ENCODE measurements around the gene SMARCB1. TPM values are rescaled to one million over a fixed set of nuclear protein-coding genes. Genes with fewer than 3 reads are reported as not detected.

SMARCB1 gene
- total RNA-seq, 3 donors from 2014 or later: 105 to 128 (median 109) TPM

DNA sequence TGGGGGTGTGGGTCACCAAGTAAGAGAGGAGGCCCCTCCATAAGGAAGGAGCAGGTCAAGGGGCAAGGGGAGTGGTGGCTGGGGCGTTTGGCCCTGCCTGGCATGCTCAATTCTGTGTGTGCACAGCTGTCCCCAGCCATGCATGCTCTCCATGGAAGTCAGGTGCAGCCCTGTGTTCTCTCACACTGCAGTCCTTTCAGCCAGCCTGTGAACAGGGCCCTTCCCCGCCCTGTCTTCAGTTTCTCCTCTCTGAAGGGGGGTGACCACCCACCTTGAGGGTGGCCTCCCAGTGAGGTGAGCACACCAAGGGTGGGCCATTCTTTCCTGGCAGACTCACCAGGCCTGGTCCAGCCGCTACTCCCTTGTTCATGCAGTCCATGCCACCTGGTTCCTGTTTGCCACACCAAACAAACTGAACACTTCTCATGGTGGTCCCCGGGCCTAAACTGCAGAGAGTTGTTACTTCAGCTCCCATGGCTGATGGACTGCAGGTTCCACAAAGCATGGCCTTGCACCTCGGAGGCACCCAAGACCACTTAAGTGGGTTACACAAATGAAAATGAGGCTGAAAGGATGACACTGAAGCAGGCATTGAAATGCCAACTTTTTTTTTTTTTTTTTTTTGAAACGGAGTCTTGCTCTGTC, 17.3 kb upstream of the SMARCB1 start:
- DNase-seq (no peak), ATAC-seq (no peak)
- H3K4me3 Mint-ChIP-seq: peak overlapping the region; percentile 54
- H3K36me3 Mint-ChIP-seq (ENCODE audit: insufficient read depth): no peaks in the 10 kb centered on the region
- peaks cover 39% of the 10 kb centered on the region for H3K4me1 Mint-ChIP-seq (ENCODE audit: low read depth)
- no peaks in the 10 kb centered on the region for H3K27me3 Mint-ChIP-seq (ENCODE audit: low read depth)
- H3K9me3 Mint-ChIP-seq: no peaks in the 10 kb centered on the region

DNA sequence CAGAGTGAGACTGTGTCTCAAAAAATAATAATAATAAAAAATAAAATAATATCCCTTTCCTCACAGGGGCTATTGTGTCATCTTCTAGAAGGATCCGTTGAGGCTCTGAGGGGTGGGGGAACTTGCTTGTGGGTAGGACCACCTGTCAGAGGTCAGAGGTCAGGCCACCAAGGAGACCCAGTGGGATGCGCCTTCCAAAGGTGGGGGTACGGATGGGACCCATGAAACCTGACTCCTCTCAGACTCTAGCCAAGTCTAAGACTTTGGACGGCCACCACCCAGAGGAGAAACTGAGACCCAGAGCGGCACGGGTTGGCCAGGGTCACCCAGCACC, 14.5 kb upstream of the SMARCB1 start:
- ATAC-seq: no peak
- no peaks in the 10 kb centered on the region for H3K36me3 Mint-ChIP-seq (ENCODE audit: insufficient read depth)
- H3K9me3 Mint-ChIP-seq: no peaks in the 10 kb centered on the region
- no peaks in the 10 kb centered on the region for H3K27me3 Mint-ChIP-seq (ENCODE audit: low read depth)
- peaks cover 18% of the 10 kb centered on the region for H3K4me1 Mint-ChIP-seq (ENCODE audit: low read depth)
- H3K4me3 Mint-ChIP-seq: peak overlapping the region; percentile 66
- no peak for DNase-seq

- no peaks in the 10 kb centered on the region for H3K9me3 Mint-ChIP-seq
- peak within 1 kb of the TSS; percentile 66 for H3K4me3 Mint-ChIP-seq
- H3K36me3 Mint-ChIP-seq (ENCODE audit: insufficient read depth): no peaks in the 10 kb centered on the region
- peak; percentile 47 for DNase-seq
- no peaks in the 10 kb centered on the region for H3K27me3 Mint-ChIP-seq (ENCODE audit: low read depth)
- peak; percentile 69 to 70 for ATAC-seq
- peaks cover 18% of the 10 kb centered on the region for H3K4me1 Mint-ChIP-seq (ENCODE audit: low read depth)
Observed at GRCh38 chr22:23772649-23773473, 13.9 kb upstream of the SMARCB1 start, which contains the start of gene MMP11. Gene MMP11, plus strand, starts transcription at chr22:23772849. Its CDS starts 22 bp downstream, at chr22:23772871.

DNA sequence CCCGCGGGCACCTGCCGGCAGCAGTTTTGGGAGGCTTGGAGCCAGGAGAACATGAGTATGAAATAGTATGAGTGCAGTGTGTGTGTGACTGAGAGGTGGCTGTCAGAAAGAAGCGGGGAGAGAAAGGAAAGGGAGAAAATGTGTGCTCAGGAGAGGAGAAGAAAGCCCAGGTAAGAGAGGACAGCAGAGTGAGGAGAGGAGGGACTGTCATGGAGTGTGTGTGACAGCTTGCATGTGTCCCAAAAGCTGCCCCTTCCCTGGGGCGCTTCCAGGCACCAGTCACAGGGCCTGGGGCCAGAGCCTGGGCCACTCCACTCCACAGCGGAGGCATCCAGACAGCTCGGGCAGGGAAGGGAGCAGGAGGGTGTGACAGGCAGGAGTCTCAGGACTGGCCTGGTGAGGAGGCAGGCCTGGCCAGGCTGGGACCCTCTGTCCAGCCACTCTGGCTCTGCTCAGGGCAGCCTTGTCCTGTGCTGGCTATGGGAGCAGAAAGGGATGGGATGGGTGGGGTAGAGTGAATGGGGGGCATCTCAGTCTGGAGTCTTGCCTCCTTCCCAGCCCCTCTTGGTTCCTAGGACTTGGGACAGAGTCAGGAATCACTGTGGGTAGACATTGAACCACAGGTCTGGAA, 13.2 kb upstream of the SMARCB1 start:
- no peak for DNase-seq
- peak overlapping the region; percentile 66 for H3K4me3 Mint-ChIP-seq
- no peaks in the 10 kb centered on the region for H3K27me3 Mint-ChIP-seq (ENCODE audit: low read depth)
- no peaks in the 10 kb centered on the region for H3K36me3 Mint-ChIP-seq (ENCODE audit: insufficient read depth)
- no peaks in the 10 kb centered on the region for H3K9me3 Mint-ChIP-seq
- peaks cover 18% of the 10 kb centered on the region for H3K4me1 Mint-ChIP-seq (ENCODE audit: low read depth)
- no peak for ATAC-seq

DNA sequence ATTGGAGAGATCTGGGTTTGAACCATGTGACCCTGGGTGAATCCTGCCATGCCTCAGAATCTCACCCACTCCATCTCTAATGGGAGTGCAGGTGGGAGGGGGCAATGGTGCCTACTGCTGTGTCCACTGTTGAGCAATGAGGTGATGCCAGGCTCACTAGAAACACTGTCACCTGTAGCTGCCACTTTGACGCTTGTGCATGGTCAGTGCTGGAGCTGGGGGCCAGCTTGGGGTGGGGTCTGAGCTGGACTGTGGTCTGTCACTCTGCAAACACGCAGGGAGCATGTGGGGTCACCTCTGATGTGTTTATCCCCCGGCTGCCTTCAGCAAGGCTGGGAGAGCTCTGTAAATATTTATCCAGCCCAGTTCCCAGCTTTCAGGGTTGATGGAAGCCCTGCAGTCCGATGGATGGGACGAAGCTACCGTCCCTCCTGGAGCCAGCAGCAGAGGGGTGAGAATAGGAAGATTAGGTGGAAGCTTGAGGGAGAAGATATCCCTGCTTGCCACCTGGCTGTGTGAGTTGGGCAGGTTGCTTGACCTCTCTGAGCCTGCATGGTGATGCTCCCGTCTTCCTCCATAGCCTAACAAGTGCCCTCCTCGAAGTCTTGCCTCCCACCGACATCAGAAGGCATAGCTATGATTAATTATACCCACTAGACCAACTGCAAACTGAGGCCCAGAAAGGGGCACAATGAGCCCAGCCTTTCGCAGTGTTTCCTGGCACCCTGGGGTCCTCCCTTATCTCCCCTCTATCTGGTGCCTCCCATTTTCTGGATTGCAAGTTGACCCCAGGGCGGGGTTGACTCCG, 12.4 kb upstream of the SMARCB1 start:
- H3K4me3 Mint-ChIP-seq: no peak overlapping the region
- no peaks in the 10 kb centered on the region for H3K9me3 Mint-ChIP-seq
- DNase-seq: no peak
- H3K36me3 Mint-ChIP-seq (ENCODE audit: insufficient read depth): no peaks in the 10 kb centered on the region
- peaks cover 18% of the 10 kb centered on the region for H3K4me1 Mint-ChIP-seq (ENCODE audit: low read depth)
- ATAC-seq: no peak
- no peaks in the 10 kb centered on the region for H3K27me3 Mint-ChIP-seq (ENCODE audit: low read depth)

GRCh38 chr22:23774922-23775436, 11.8 kb upstream of the SMARCB1 start:
- no peak for ATAC-seq
- no peak for DNase-seq
- no peaks in the 10 kb centered on the region for H3K9me3 Mint-ChIP-seq
- H3K36me3 Mint-ChIP-seq (ENCODE audit: insufficient read depth): no peaks in the 10 kb centered on the region
- H3K4me3 Mint-ChIP-seq: no peak overlapping the region
- peaks cover 15% of the 10 kb centered on the region for H3K4me1 Mint-ChIP-seq (ENCODE audit: low read depth)
- H3K27me3 Mint-ChIP-seq (ENCODE audit: low read depth): no peaks in the 10 kb centered on the region

GRCh38 chr22:23775779-23776375, 10.9 kb upstream of the SMARCB1 start:
- Mint-ChIP-seq H3K4me3 (no peak overlapping the region), H3K36me3 (ENCODE audit: insufficient read depth) (no peaks in the 10 kb centered on the region), H3K9me3 (no peaks in the 10 kb centered on the region), H3K4me1 (ENCODE audit: low read depth) (peaks cover 15% of the 10 kb centered on the region), H3K27me3 (ENCODE audit: low read depth) (no peaks in the 10 kb centered on the region)
- ATAC-seq (no peak), DNase-seq (no peak)

- DNase-seq (no peak), ATAC-seq (no peak)
- Mint-ChIP-seq H3K9me3 (no peaks in the 10 kb centered on the region), H3K4me3 (no peak overlapping the region), H3K27me3 (ENCODE audit: low read depth) (no peaks in the 10 kb centered on the region), H3K4me1 (ENCODE audit: low read depth) (peaks cover 5% of the 10 kb centered on the region), H3K36me3 (ENCODE audit: insufficient read depth) (no peaks in the 10 kb centered on the region)
Observed at GRCh38 chr22:23777776-23778576, 8.8 kb upstream of the SMARCB1 start.

- DNase-seq (no peak), ATAC-seq (no peak)
- no peaks in the 10 kb centered on the region for H3K27me3 Mint-ChIP-seq (ENCODE audit: low read depth)
- H3K9me3 Mint-ChIP-seq: no peaks in the 10 kb centered on the region
- H3K4me3 Mint-ChIP-seq: no peak overlapping the region
- H3K36me3 Mint-ChIP-seq (ENCODE audit: insufficient read depth): no peaks in the 10 kb centered on the region
- H3K4me1 Mint-ChIP-seq (ENCODE audit: low read depth): no peaks in the 10 kb centered on the region
Observed at GRCh38 chr22:23778577-23778900, 8.2 kb upstream of the SMARCB1 start.

GRCh38 chr22:23779083-23779482, 7.7 kb upstream of the SMARCB1 start:
- Mint-ChIP-seq H3K4me3 (no peak overlapping the region), H3K9me3 (no peaks in the 10 kb centered on the region), H3K36me3 (ENCODE audit: insufficient read depth) (no peaks in the 10 kb centered on the region), H3K27me3 (ENCODE audit: low read depth) (no peaks in the 10 kb centered on the region), H3K4me1 (ENCODE audit: low read depth) (peaks cover under 1% of the 10 kb centered on the region)
- ATAC-seq (no peak), DNase-seq (no peak)

GRCh38 chr22:23779731-23780130, 7.0 kb upstream of the SMARCB1 start:
- DNase-seq (no peak), ATAC-seq (no peak)
- H3K4me1 Mint-ChIP-seq (ENCODE audit: low read depth): peaks cover 5% of the 10 kb centered on the region
- H3K36me3 Mint-ChIP-seq (ENCODE audit: insufficient read depth): no peaks in the 10 kb centered on the region
- H3K9me3 Mint-ChIP-seq: no peaks in the 10 kb centered on the region
- H3K27me3 Mint-ChIP-seq (ENCODE audit: low read depth): no peaks in the 10 kb centered on the region
- H3K4me3 Mint-ChIP-seq: no peak overlapping the region

- H3K9me3 Mint-ChIP-seq: no peaks in the 10 kb centered on the region
- H3K36me3 Mint-ChIP-seq (ENCODE audit: insufficient read depth): no peaks in the 10 kb centered on the region
- no peak for DNase-seq
- ATAC-seq: no peak
- H3K4me1 Mint-ChIP-seq (ENCODE audit: low read depth): peaks cover 5% of the 10 kb centered on the region
- no peaks in the 10 kb centered on the region for H3K27me3 Mint-ChIP-seq (ENCODE audit: low read depth)
- H3K4me3 Mint-ChIP-seq: no peak overlapping the region
Observed at GRCh38 chr22:23780146-23780748, 6.5 kb upstream of the SMARCB1 start.

GRCh38 chr22:23781065-23781464, 5.7 kb upstream of the SMARCB1 start:
- DNase-seq (no peak), ATAC-seq (no peak)
- Mint-ChIP-seq H3K4me3 (no peak overlapping the region), H3K36me3 (ENCODE audit: insufficient read depth) (no peaks in the 10 kb centered on the region), H3K27me3 (ENCODE audit: low read depth) (no peaks in the 10 kb centered on the region), H3K9me3 (no peaks in the 10 kb centered on the region), H3K4me1 (ENCODE audit: low read depth) (peaks cover 7% of the 10 kb centered on the region)
